ENCODE data around the gene MEG3.

The MEG3 gene

GRCh38 chr14:100884456-100884855 lies 58.5 kb downstream of the MEG3 start:
- no peak for DNase-seq

GRCh38 chr14:100885196-100885595 lies 59.3 kb downstream of the MEG3 start:
- no peak for DNase-seq

GRCh38 chr14:100885617-100886016 lies 59.7 kb downstream of the MEG3 start:
- no peak for DNase-seq

GRCh38 chr14:100887728-100888335 lies 61.9 kb downstream of the MEG3 start:
- DNase-seq = no peak

- no peak for DNase-seq
Measured at GRCh38 chr14:100888789-100889315, 62.9 kb downstream of the MEG3 start.

- DNase-seq = no peak
Measured at GRCh38 chr14:100889641-100890040, 63.7 kb downstream of the MEG3 start.

- no peak for DNase-seq
Measured at GRCh38 chr14:100890061-100890850, 64.3 kb downstream of the MEG3 start.

GRCh38 chr14:100891051-100891450 lies 65.1 kb downstream of the MEG3 start:
- DNase-seq = no peak

- no peak for DNase-seq
Measured at GRCh38 chr14:100891501-100892445, 65.9 kb downstream of the MEG3 start.

- no peak for DNase-seq
Measured at GRCh38 chr14:100892496-100893227, 66.7 kb downstream of the MEG3 start.

GRCh38 chr14:100893228-100893601 lies 67.3 kb downstream of the MEG3 start:
- DNase-seq = peak; percentile 7

GRCh38 chr14:100893760-100894159 lies 67.8 kb downstream of the MEG3 start:
- no peak for DNase-seq

GRCh38 chr14:100894416-100894815 lies 68.5 kb downstream of the MEG3 start:
- no peak for DNase-seq

- DNase-seq = no peak
Measured at GRCh38 chr14:100895411-100895810, 69.5 kb downstream of the MEG3 start.

- no peak for DNase-seq
Measured at GRCh38 chr14:100896369-100897060, 70.6 kb downstream of the MEG3 start.

- no peak for DNase-seq
Measured at GRCh38 chr14:100898465-100898864, 72.5 kb downstream of the MEG3 start.

GRCh38 chr14:100898935-100899883 lies 73.3 kb downstream of the MEG3 start:
- DNase-seq = no peak

GRCh38 chr14:100899884-100900771 lies 74.2 kb downstream of the MEG3 start:
- DNase-seq = no peak

- DNase-seq = peak; percentile 11
Measured at GRCh38 chr14:100900837-100901390, 75.0 kb downstream of the MEG3 start.

Data from DMS53 (cell line).